ENCODE measurements around the gene LENEP.

Gene LENEP

DNA sequence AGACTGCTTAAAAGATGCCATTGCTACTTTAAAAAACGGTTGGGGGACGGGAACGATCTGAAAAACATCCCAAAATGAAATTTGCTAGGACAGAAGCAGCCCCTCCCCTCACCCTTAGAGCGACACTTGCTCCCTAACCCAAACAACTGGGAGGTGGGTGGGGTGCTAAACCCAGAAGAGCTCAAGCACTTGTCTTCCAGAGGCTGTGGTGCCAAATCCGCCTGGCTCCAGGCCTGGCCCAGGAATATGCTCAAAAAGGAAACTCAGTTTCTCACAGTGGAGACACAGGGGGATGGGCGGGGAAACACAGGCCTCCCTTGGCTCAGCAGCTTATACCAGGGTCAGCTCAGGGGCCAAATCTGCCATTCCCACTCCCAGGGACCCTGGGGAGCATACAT, 36.8 kb upstream of the LENEP start:
- ATAC-seq (no peak), DNase-seq (ENCODE audit: low spot score in 2 of 2) (no peak)
- Mint-ChIP-seq H3K4me1 (peaks cover 77% of the 10 kb centered on the region), H3K27ac (peak overlapping the region; percentile 99), H3K9me3 (no peaks in the 10 kb centered on the region), H3K4me3 (peak overlapping the region; percentile 95), H3K36me3 (peaks cover 60% of the 10 kb centered on the region)

DNA sequence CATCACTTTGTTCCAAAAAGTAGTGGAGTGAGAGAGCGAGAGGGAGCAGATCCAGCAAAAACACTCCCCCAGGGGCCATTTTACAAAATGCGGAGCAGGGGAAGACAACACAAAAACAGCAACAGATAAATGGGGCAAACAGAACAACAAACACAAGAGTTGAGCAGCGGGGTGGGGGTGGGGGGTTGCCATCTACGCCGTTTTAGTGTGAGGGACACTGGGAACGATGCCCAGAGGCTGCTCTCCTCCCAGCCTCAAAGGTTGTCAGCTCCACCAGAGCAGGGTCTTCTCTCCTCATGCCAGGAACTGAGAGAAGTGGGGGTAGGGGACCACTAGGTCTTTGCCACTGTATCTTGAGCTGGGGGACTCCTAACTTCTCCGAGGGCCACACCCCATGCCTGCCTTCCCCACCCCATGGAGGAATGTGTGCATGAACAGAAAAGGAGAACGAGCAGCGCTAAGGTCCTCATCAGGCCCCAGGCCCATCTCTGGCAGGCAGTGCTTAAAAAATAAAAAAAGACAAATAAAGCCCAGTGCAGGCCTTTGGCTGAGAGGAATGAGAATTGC, 36.2 kb upstream of the LENEP start:
- peak overlapping the region; percentile 99 for H3K27ac Mint-ChIP-seq
- peaks cover 71% of the 10 kb centered on the region for H3K4me1 Mint-ChIP-seq
- no peak overlapping the region for H3K4me3 Mint-ChIP-seq
- ATAC-seq: no peak
- H3K36me3 Mint-ChIP-seq: peaks cover 58% of the 10 kb centered on the region
- no peaks in the 10 kb centered on the region for H3K9me3 Mint-ChIP-seq
- no peak for DNase-seq (ENCODE audit: low spot score in 2 of 2)

GRCh38 chr1:154958036-154958435, 35.4 kb upstream of the LENEP start:
- Mint-ChIP-seq H3K4me3 (no peak overlapping the region), H3K4me1 (peaks cover 71% of the 10 kb centered on the region), H3K36me3 (peaks cover 59% of the 10 kb centered on the region), H3K9me3 (no peaks in the 10 kb centered on the region), H3K27ac (peak overlapping the region; percentile 40)
- DNase-seq (ENCODE audit: low spot score in 2 of 2): no peak
- no peak for ATAC-seq

DNA sequence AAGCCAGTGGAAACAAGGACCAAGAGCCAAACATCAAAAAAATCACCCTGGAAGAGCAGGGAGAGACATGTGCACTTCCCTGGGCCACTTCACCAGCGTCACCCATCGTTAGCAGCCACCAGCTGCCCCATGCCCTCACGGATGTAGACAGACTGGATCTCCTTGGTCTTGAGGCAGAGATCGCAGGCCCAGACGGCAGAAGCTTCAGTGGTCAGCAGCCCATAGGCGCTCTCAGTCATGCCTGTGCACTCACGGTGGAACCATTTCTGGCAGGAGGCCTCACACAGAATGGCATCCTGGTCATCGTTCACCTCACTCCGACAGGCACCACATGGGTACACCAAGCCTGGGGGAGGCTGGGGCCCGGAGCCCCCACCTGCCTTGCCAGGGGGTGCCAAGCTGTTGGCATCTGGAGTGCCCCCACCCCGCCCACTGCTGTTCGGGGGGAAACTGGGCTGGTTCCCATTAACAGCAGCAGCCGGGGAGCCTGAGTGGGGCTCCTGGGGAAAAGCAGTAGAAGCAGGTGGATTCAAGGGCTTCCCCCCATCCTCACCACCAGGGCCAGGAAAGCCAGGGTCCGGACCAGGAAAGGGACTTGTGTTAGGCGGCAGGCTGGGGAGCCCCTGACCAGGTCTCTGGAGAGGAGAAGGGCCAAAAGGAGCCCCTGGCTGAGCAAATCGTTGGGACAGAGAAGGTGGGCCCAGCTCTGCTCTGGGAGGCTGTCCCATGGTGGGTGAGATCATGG, 34.5 kb upstream of the LENEP start:
- no peak for ATAC-seq
- Mint-ChIP-seq H3K36me3 (peaks cover 68% of the 10 kb centered on the region), H3K27ac (peak overlapping the region; percentile 40)

GRCh38 chr1:154959426-154959780, 34.0 kb upstream of the LENEP start:
- ATAC-seq (no peak), DNase-seq (ENCODE audit: low spot score in 2 of 2) (no peak)
- peak overlapping the region; percentile 23 for H3K27ac Mint-ChIP-seq
- H3K4me1 Mint-ChIP-seq: peaks cover 66% of the 10 kb centered on the region
- H3K9me3 Mint-ChIP-seq: no peaks in the 10 kb centered on the region
- H3K4me3 Mint-ChIP-seq: peak overlapping the region; percentile 80
- H3K36me3 Mint-ChIP-seq: peaks cover 69% of the 10 kb centered on the region

More for the DNA sequence above, 34.5 kb upstream of the LENEP start:
- DNase-seq (ENCODE audit: low spot score in 2 of 2): no peak
- Mint-ChIP-seq H3K4me1 (peaks cover 69% of the 10 kb centered on the region), H3K9me3 (no peaks in the 10 kb centered on the region), H3K4me3 (peak overlapping the region; percentile 80)

DNA sequence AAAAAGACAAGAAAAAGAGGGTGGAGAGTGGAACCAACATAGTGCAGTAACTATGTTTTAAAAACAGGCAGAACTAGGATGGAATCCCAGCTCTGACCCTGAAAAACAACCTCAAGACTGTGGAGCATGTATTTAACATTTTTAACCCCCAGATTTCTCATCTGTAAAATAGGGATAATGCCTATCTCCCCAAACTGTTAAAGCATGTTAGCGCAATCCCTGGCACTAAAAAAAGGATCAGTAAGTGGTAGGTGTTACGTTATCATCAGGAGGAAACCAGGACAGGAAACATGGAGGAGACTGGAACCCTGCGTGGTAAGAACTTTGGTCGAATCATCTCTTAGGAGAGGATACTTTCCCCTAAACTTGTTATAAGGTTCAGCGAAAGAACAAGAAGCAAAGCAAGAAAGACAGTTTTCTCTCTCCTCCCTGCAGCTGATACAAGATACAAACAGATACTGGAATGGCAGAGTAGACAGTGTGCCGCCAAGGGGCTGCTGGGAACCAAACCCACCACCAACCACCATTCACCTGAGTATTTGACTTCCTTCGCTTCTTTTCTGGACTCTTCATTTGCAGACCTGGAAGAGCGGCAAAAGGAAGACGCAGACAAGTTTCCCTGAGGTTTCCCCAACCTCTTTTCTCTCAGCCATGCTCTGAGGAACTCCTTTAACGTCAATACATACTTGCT, 32.8 kb upstream of the LENEP start:
- DNase-seq (ENCODE audit: low spot score in 2 of 2) (no peak), ATAC-seq (no peak)
- H3K36me3 Mint-ChIP-seq: peaks cover 72% of the 10 kb centered on the region
- peak overlapping the region; percentile 81 for H3K27ac Mint-ChIP-seq
- no peaks in the 10 kb centered on the region for H3K9me3 Mint-ChIP-seq
- H3K4me1 Mint-ChIP-seq: peaks cover 61% of the 10 kb centered on the region
- peak overlapping the region; percentile 80 for H3K4me3 Mint-ChIP-seq

DNA sequence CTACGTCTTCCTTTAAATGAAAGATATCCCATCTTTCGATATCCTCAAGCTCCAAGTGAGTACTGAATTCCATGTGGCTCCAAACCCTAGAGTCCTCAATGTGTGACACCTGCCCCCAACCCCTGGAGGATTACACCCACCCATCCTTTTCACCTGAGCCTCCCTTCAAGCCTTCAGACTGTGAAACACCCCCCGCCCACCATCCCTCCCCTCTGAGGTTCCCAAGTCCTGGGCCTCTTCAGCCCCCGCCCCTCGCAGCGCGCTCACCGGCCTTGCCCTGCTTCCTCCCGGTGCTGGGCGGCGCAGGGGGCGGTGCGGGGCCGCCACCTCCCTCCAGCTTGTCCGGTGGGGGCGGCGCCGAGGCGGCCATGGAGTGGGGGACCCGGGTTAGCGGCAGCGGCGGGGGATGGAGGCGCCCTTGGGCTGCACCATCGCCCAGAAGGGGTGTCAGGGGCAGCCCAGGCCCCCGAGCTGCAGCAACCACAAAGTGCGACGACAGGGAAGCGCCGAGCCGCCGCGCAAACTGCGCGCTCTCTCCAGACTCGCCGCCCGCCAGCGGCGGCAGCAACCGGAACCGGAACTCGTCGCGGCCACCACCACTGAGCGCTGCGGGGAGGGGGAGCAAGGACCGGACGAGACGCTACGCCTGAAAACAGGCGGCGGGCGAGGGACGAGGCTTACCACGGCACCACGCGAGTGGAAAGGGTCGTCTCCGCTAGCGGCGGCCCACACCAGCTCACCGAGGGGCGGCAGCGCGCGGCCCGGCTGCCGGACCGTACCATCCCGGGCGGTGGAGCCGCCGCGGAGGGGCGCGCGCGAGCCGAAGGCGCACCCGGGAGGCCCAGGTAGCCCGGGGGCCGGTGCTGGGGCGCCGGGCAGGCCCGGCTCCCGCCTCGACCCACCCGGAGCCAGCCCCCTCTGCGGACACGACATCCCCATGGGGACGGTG, 31.9 kb upstream of the LENEP start, which contains the start of gene PYGO2:
PYGO2 (minus strand) TSS at position 576 of the 949 bp plus-strand sequence; CDS start at position 370, 206 bp downstream.
- peaks cover 54% of the 10 kb centered on the region for H3K4me1 Mint-ChIP-seq
- ATAC-seq (peak; percentile 89), DNase-seq (ENCODE audit: low spot score in 2 of 2) (peak; percentile 79 to 92)
- peaks cover 75% of the 10 kb centered on the region for H3K36me3 Mint-ChIP-seq
- peak within 1 kb of the TSS; percentile 80 for H3K4me3 Mint-ChIP-seq
- peak within 1 kb of the TSS; percentile 81 for H3K27ac Mint-ChIP-seq
- H3K9me3 Mint-ChIP-seq: no peaks in the 10 kb centered on the region

DNA sequence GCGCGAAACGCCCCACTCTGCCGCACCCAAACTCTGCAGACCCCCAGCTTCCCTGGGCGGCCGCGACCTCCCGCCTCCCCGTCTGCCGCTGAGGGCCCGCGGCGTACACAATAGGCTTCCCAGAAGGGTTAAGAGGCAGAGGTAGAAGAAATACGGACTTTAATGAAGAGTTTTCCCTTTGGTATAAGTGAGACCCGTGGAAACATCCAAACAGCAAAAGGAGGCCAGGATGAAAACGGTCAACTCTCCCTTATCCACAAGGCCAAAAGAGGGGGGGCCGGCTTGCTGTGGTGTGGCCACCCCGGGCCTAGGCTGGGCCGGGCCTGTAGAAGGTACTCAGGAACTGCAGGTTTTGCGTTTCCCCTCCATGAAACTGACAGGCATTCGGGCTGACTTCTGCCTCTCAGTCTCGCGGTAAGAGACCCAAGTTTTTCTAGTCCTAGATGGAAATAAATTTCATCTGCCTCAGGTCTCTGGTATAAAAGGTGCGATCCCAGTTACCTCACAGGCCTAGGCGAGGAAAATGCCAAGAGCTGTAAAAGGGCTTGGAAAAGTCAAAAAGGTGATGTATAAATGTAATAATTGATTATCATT, 31.1 kb upstream of the LENEP start:
- H3K4me3 Mint-ChIP-seq: peak overlapping the region; percentile 80
- ATAC-seq (peak; percentile 20), DNase-seq (ENCODE audit: low spot score in 2 of 2) (no peak)
- peaks cover 47% of the 10 kb centered on the region for H3K4me1 Mint-ChIP-seq
- H3K27ac Mint-ChIP-seq: peak overlapping the region; percentile 81
- H3K9me3 Mint-ChIP-seq: no peaks in the 10 kb centered on the region
- peaks cover 81% of the 10 kb centered on the region for H3K36me3 Mint-ChIP-seq

DNA sequence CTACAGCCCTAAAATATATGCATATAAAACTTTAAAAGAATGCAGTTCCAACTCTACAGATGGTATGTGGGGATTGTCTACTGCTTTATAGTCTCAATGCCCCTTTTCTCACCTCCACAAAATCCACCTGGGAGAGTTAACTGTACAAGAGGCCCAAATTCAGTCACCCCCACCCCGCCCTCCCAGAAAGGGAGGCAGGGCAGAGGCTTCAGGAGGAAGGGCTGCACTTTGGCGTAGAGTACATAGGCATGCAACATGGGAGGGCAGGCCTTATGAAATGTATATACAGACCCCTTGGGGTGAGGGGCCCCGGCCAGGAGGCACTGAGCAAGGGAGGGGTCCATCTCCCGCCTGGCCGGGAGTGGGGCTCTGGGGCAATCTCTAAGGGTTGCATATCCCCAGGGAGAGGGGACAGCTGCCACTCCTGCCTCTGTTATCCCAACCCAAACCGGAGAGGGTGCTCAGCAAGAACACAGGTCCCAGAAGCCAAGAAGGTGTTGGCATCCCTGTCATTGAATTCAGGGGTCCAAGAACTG, 30.5 kb upstream of the LENEP start:
- Mint-ChIP-seq H3K4me3 (peak overlapping the region; percentile 80), H3K9me3 (no peaks in the 10 kb centered on the region), H3K27ac (peak overlapping the region; percentile 81), H3K4me1 (peaks cover 52% of the 10 kb centered on the region), H3K36me3 (peaks cover 81% of the 10 kb centered on the region)
- ATAC-seq (no peak), DNase-seq (ENCODE audit: low spot score in 2 of 2) (no peak)

- H3K36me3 Mint-ChIP-seq: peaks cover 81% of the 10 kb centered on the region
- H3K4me1 Mint-ChIP-seq: peaks cover 60% of the 10 kb centered on the region
- H3K4me3 Mint-ChIP-seq: no peak overlapping the region
- no peaks in the 10 kb centered on the region for H3K9me3 Mint-ChIP-seq
- ATAC-seq (no peak), DNase-seq (ENCODE audit: low spot score in 2 of 2) (no peak)
- peak overlapping the region; percentile 30 for H3K27ac Mint-ChIP-seq
Measured at GRCh38 chr1:154963643-154964042, 29.7 kb upstream of the LENEP start.

DNA sequence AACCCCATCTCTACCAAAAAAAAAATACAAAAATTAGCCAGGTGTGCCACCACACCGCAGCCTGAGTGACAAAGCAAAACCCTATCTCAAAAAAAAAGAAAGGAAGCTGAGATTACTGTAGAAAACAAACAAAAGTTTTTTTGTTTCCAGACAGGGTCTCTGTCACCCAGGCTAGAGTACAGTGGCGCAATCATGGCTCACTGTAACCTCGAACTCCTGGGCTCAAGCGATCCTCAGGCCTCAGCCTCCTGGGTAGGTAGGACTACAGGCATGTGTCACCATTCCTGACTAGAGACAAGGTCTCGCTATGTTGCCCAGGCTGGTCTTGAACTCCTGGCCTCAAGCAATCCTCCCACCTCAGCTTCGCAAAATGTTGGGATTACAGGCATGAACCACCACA, 29.0 kb upstream of the LENEP start:
- no peak overlapping the region for H3K4me3 Mint-ChIP-seq
- H3K27ac Mint-ChIP-seq: peak overlapping the region; percentile 30
- ATAC-seq (no peak), DNase-seq (ENCODE audit: low spot score in 2 of 2) (no peak)
- peaks cover 82% of the 10 kb centered on the region for H3K36me3 Mint-ChIP-seq
- H3K9me3 Mint-ChIP-seq: no peaks in the 10 kb centered on the region
- H3K4me1 Mint-ChIP-seq: peaks cover 66% of the 10 kb centered on the region

- no peak overlapping the region for H3K4me3 Mint-ChIP-seq
- H3K4me1 Mint-ChIP-seq: peaks cover 60% of the 10 kb centered on the region
- DNase-seq (ENCODE audit: low spot score in 2 of 2): no peak
- H3K36me3 Mint-ChIP-seq: peaks cover 81% of the 10 kb centered on the region
- H3K27ac Mint-ChIP-seq: peak overlapping the region; percentile 52
- no peak for ATAC-seq
- H3K9me3 Mint-ChIP-seq: no peaks in the 10 kb centered on the region
Measured at GRCh38 chr1:154966111-154966510, 27.3 kb upstream of the LENEP start.

- no peak overlapping the region for H3K4me3 Mint-ChIP-seq
- peaks cover 75% of the 10 kb centered on the region for H3K36me3 Mint-ChIP-seq
- peaks cover 69% of the 10 kb centered on the region for H3K4me1 Mint-ChIP-seq
- no peaks in the 10 kb centered on the region for H3K9me3 Mint-ChIP-seq
- peak overlapping the region; percentile 93 for H3K27ac Mint-ChIP-seq
- no peak for ATAC-seq
- DNase-seq (ENCODE audit: low spot score in 2 of 2): no peak
Measured at GRCh38 chr1:154967331-154967950, 25.9 kb upstream of the LENEP start.

GRCh38 chr1:154968731-154969130, 24.7 kb upstream of the LENEP start:
- no peak for DNase-seq (ENCODE audit: low spot score in 2 of 2)
- Mint-ChIP-seq H3K4me1 (peaks cover 64% of the 10 kb centered on the region), H3K9me3 (no peaks in the 10 kb centered on the region), H3K4me3 (no peak overlapping the region), H3K27ac (peak overlapping the region; percentile 93), H3K36me3 (peaks cover 62% of the 10 kb centered on the region)
- ATAC-seq: no peak
